H1 (cell line): ENCODE results near the gene VWF.
"Not testable (repeated sequence)": the region's sequence is repeated elsewhere in the genome, so short reads cannot be mapped to it uniquely, and the experiment has no call there.

Experiments
- CEBPB ChIP-seq: IDR thresholded peaks from 2 replicates; pipeline ENCODE4 v1.6.1; 2012; ENCODE audit warnings: low read depth, low read length
- CHD2 ChIP-seq: IDR thresholded peaks from 2 replicates; pipeline ENCODE4 v1.6.1; 2012; ENCODE audit warnings: low read length, improper control_type of control experiment
- EP300 ChIP-seq, 2 experiments: IDR thresholded peaks; 1 replicate in 1 of 2; 2 replicates in 1 of 2; pipeline ENCODE4 v1.6.1; 2011 to 2012; ENCODE audit warnings: low read depth in 2 of 2, low read length in 2 of 2, mild to moderate bottlenecking in 2 of 2, borderline replicate concordance in 1 of 2, inconsistent platforms in 1 of 2, moderate library complexity in 1 of 2
- EZH2 ChIP-seq: fragments of 200-600 bp; sonication (generic); IDR thresholded peaks from 2 replicates; pipeline ENCODE4 v1.7.1; 2012; ENCODE audit warnings: low read depth, mild to moderate bottlenecking, moderate library complexity, low read length, inconsistent platforms; ENCODE audit not compliant: severe bottlenecking
- HDAC6 ChIP-seq: IDR thresholded peaks from one replicate; pipeline ENCODE4 v1.7.1; 2012; ENCODE audit warnings: low read depth, mild to moderate bottlenecking, inconsistent platforms, low read length, moderate library complexity
- NRF1 ChIP-seq: IDR thresholded peaks from 2 replicates; pipeline ENCODE4 v1.6.1; 2011; ENCODE audit warnings: mild to moderate bottlenecking, low read depth, low read length, improper control_type of control experiment
- POLR2A ChIP-seq, 2 experiments: IDR thresholded peaks; 1 replicate in 1 of 2; 2 replicates in 1 of 2; pipeline ENCODE4 v1.6.1; 2011; ENCODE audit warnings: low read depth in 2 of 2, low read length in 2 of 2, mild to moderate bottlenecking in 2 of 2; ENCODE audit errors: control extremely low read depth in 1 of 2
- POLR2AphosphoS5 ChIP-seq: IDR thresholded peaks from 2 replicates; pipeline ENCODE4 v1.6.1; 2011; ENCODE audit warnings: low read depth, low read length
- RFX5 ChIP-seq: IDR thresholded peaks from 2 replicates; pipeline ENCODE4 v1.6.1; 2011; ENCODE audit warnings: low read depth, low read length, improper control_type of control experiment, borderline replicate concordance
- SIN3A ChIP-seq, 2 experiments: IDR thresholded peaks in 1 of 2; conservative IDR thresholded peaks in 1 of 2; 2 replicates each; pipeline ENCODE4 v1.6.1; 2011 to 2012; ENCODE audit warnings: low read length in 2 of 2, improper control_type of control experiment in 1 of 2, low read depth in 1 of 2, mild to moderate bottlenecking in 1 of 2
- SUZ12 ChIP-seq: fragments of 200-600 bp; sonication (generic); IDR thresholded peaks from 2 replicates; pipeline ENCODE4 v1.6.1; 2012; ENCODE audit warnings: mild to moderate bottlenecking, inconsistent platforms, low read length, moderate library complexity, mixed read lengths
- TF ChIP-seq, protein P1 (sequence below), 3 experiments: IDR thresholded peaks; 1 replicate in 2 of 3; 2 replicates in 1 of 3; pipeline versions ENCODE4 v1.5.1 to v1.6.1; 2011; ENCODE audit warnings: low read length in 3 of 3, mild to moderate bottlenecking in 3 of 3, inconsistent platforms in 2 of 3, low read depth in 1 of 3, moderate library complexity in 1 of 3; ENCODE audit not compliant: insufficient read depth in 1 of 3; ENCODE audit errors: control extremely low read depth in 1 of 3
- TF ChIP-seq, protein P2 (sequence below): IDR thresholded peaks from 2 replicates; pipeline ENCODE4 v1.6.1; 2012; ENCODE audit warnings: low read length, inconsistent platforms
- TF ChIP-seq, protein P3 (sequence below): IDR thresholded peaks from 2 replicates; pipeline ENCODE4 v1.6.1; 2012; ENCODE audit warnings: inconsistent platforms

DNA sequence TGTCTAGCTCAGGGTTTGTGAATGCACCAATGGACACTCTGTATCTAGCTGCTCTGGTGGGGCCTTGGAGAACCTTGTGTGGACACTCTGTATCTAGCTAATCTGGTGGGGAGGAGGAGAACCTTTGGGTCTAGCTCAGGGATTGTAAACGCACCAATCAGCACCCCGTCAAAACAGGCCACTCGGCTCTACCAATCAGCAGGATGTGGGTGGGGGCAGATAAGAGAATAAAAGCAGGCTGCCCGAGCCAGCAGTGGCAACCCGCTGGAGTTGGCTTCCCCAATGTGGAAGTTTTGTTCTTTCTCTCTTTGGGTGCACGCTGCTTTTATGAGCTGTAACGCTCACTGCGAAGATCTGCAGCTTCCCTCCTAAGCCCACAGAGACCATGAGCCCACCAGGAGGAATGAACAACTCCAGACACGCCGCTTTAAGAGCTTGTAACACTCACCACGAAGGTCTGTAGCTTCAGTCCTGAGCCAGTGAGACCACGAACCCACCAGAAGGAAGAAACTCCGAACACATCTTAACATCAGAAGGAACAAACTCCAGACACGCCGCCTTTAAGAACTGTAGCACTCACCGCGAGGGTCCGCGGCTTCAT, 35.7 kb upstream of the VWF start:
- not testable (repeated sequence) for TF ChIP-seq CHD2; SUZ12; NRF1; RFX5; EZH2; POLR2AphosphoS5; POLR2A (IDR thresholded peaks at IDR 0.05; ENCODE audit: control extremely low read depth in 1 of 2, low read depth in 2 of 2, low read length in 2 of 2); HDAC6; EP300 (IDR thresholded peaks at IDR 0.05; ENCODE audit: borderline replicate concordance in 1 of 2, low read depth in 2 of 2, low read length in 2 of 2); CEBPB; SIN3A (conservative IDR thresholded peaks at IDR 0.05 in 1 of 2, IDR thresholded peaks at IDR 0.05 in 1 of 2; ENCODE audit: low read depth in 1 of 2, low read length in 2 of 2)
- TF ChIP-seq, protein P1, sequence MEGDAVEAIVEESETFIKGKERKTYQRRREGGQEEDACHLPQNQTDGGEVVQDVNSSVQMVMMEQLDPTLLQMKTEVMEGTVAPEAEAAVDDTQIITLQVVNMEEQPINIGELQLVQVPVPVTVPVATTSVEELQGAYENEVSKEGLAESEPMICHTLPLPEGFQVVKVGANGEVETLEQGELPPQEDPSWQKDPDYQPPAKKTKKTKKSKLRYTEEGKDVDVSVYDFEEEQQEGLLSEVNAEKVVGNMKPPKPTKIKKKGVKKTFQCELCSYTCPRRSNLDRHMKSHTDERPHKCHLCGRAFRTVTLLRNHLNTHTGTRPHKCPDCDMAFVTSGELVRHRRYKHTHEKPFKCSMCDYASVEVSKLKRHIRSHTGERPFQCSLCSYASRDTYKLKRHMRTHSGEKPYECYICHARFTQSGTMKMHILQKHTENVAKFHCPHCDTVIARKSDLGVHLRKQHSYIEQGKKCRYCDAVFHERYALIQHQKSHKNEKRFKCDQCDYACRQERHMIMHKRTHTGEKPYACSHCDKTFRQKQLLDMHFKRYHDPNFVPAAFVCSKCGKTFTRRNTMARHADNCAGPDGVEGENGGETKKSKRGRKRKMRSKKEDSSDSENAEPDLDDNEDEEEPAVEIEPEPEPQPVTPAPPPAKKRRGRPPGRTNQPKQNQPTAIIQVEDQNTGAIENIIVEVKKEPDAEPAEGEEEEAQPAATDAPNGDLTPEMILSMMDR (IDR thresholded peaks at IDR 0.05; ENCODE audit: control extremely low read depth in 1 of 3, insufficient read depth in 1 of 3, low read depth in 1 of 3, low read length in 3 of 3), result not testable (repeated sequence)
- TF ChIP-seq, protein P2, sequence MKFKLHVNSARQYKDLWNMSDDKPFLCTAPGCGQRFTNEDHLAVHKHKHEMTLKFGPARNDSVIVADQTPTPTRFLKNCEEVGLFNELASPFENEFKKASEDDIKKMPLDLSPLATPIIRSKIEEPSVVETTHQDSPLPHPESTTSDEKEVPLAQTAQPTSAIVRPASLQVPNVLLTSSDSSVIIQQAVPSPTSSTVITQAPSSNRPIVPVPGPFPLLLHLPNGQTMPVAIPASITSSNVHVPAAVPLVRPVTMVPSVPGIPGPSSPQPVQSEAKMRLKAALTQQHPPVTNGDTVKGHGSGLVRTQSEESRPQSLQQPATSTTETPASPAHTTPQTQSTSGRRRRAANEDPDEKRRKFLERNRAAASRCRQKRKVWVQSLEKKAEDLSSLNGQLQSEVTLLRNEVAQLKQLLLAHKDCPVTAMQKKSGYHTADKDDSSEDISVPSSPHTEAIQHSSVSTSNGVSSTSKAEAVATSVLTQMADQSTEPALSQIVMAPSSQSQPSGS, result not testable (repeated sequence)
- TF ChIP-seq, protein P3, sequence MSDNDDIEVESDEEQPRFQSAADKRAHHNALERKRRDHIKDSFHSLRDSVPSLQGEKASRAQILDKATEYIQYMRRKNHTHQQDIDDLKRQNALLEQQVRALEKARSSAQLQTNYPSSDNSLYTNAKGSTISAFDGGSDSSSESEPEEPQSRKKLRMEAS, result not testable (repeated sequence)
